ENCODE results near the gene ZBTB32. TPM values are rescaled to one million over a fixed set of nuclear protein-coding genes. Genes with fewer than 3 reads are reported as not detected.

Gene ZBTB32
- total RNA-seq, 3 donors from 2014 or later: 90.8 to 136 (median 101) TPM

DNA sequence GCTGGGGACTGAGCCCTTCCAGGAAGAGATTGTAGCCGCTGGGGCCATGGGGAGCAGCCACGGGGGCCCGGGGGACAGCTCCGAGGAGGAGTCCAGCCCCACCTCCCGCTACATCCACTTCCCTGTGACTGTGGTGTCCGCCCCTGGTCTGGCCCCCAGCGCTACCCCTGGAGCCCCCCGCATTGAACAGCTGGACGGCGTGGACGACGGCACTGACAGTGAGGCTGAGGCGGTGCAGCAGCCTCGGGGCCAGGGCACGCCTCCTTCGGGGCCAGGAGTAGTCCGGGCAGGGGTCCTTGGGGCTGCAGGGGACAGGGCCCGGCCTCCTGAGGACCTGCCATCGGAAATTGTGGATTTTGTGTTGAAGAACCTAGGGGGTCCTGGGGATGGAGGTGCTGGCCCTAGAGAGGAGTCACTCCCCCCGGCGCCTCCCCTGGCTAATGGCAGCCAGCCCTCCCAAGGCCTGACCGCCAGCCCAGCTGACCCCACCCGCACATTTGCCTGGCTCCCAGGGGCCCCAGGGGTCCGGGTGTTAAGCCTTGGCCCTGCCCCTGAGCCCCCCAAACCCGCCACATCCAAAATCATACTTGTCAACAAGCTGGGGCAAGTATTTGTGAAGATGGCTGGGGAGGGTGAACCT lies 28.3 kb downstream of the ZBTB32 start:
- Mint-ChIP-seq H3K4me3 (no peak overlapping the region), H3K27me3 (ENCODE audit: low read depth) (no peaks in the 10 kb centered on the region), H3K4me1 (ENCODE audit: low read depth) (peaks cover 5% of the 10 kb centered on the region), H3K36me3 (ENCODE audit: insufficient read depth) (peaks cover 44% of the 10 kb centered on the region), H3K9me3 (no peaks in the 10 kb centered on the region)
- ATAC-seq: no peak
- DNase-seq: no peak

DNA sequence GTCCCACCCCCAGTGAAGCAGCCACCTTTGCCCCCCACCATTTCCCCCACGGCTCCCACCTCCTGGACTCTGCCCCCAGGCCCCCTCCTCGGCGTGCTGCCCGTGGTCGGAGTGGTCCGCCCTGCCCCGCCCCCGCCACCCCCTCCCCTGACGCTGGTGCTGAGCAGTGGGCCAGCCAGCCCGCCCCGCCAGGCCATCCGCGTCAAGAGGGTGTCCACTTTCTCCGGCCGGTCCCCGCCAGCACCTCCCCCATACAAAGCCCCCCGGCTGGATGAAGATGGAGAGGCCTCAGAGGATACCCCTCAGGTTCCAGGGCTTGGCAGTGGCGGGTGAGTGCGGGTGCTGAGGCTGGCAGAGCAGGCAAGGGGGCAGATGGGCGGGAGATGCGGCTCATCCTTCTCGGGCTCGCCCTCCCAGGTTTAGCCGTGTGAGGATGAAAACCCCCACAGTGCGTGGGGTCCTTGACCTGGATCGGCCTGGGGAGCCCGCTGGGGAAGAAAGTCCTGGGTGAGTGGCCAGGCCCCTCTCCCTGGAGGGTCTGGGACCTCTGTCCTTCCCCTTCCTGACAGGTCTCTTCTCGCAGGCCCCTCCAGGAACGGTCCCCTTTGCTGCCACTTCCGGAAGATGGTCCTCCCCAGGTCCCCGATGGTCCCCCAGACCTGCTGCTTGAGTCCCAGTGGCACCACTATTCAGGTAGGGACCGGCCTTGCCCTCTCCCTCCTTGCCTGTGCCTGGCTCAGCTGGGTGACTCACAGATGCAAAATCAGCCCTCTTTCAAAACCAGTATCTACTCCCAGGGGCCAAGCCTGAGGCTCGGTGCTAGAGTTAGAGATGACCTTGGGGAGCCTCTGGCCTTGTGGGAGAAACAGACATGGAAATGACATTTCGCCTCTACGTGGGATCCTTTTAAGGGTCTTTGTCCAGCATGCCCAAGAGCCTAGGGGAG lies 29.1 kb downstream of the ZBTB32 start:
- DNase-seq: no peak
- H3K9me3 Mint-ChIP-seq: no peaks in the 10 kb centered on the region
- no peak overlapping the region for H3K4me3 Mint-ChIP-seq
- H3K4me1 Mint-ChIP-seq (ENCODE audit: low read depth): peaks cover 5% of the 10 kb centered on the region
- H3K27me3 Mint-ChIP-seq (ENCODE audit: low read depth): no peaks in the 10 kb centered on the region
- peaks cover 42% of the 10 kb centered on the region for H3K36me3 Mint-ChIP-seq (ENCODE audit: insufficient read depth)
- ATAC-seq: no peak

DNA sequence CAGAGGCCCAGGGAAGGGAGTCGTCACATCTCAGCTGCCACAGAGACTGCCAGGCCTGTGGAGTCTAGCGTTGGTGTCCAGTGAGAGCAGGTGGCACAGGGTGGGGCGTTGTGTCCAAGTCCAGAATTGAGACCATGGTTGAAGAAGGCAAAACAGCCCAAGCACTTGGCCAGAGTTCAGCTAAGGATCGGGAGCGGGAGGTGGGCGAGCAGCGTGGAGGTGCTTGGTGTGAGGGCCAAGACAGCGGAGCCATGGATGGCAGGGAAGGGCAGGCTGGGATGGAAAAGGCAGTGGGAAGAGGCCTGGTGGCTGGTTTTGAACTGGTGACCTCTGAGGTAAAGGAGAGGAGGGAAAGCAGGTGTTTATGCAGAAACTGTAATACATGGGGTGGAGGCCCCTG lies 29.9 kb downstream of the ZBTB32 start:
- Mint-ChIP-seq H3K4me1 (ENCODE audit: low read depth) (peaks cover 8% of the 10 kb centered on the region), H3K9me3 (no peaks in the 10 kb centered on the region), H3K4me3 (no peak overlapping the region), H3K36me3 (ENCODE audit: insufficient read depth) (peaks cover 43% of the 10 kb centered on the region), H3K27me3 (ENCODE audit: low read depth) (no peaks in the 10 kb centered on the region)
- ATAC-seq (no peak), DNase-seq (no peak)

DNA sequence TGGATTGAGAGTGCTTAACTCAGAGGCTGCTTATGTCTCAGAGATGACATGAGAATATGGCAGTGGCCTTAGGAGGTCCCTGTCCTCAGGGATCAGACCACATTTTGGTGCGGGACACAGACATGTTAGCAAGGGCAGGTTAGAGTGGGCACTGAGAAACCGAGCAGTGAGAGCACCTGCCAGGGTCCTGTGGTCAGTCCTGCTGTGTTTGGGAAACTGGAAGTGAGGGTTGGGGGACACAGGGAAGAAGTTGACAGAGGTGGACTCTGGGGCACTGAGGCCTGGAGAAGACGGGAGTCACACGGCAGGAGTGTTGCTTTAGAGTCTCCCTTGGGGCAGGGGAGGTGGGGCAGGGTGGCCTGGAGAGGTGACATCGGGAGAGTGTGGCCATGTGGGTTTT lies 30.5 kb downstream of the ZBTB32 start:
- H3K4me1 Mint-ChIP-seq (ENCODE audit: low read depth): peaks cover 13% of the 10 kb centered on the region
- no peak overlapping the region for H3K4me3 Mint-ChIP-seq
- no peaks in the 10 kb centered on the region for H3K9me3 Mint-ChIP-seq
- ATAC-seq: no peak
- no peak for DNase-seq
- peaks cover 43% of the 10 kb centered on the region for H3K36me3 Mint-ChIP-seq (ENCODE audit: insufficient read depth)
- no peaks in the 10 kb centered on the region for H3K27me3 Mint-ChIP-seq (ENCODE audit: low read depth)

DNA sequence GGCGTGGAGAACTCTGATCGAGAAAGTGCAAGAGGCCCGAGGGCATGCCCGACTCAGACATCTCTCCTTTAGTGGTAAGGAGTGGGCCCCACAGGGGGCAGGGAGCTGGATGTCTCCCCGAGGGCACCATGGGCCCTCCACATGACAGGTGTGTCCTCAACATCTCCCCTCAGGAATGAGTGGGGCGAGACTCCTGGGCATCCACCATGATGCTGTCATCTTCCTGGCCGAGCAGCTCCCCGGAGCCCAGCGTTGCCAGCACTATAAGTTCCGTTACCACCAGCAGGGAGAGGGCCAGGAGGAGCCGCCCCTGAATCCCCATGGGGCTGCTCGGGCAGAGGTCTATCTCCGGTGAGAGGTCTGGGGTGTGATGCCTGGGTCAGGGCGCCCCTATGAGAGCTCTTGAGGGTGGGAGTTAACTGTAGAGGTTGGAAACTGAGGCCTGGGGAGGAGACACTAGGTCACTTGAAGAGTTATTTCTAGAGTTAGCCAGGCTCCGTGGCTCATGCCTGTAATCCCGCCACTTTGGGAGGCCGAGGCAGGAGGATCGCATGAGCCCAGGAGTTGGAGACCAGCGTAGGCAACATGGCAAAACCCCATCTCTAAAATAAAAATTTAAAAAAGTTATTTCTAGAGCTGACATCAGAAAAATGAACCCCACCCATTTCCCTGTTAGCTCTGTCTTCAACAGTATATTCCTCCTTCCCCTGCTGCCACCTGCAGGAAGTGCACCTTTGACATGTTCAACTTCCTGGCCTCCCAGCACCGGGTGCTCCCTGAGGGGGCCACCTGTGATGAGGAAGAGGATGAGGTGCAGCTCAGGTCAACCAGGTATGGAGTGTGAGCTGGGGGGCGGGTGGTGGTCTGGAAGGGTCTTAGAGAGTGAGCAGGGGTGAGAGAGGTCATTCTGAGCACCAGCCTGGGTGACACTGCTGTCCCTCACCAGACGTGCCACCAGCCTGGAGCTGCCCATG lies 32.8 kb downstream of the ZBTB32 start:
- H3K9me3 Mint-ChIP-seq: no peaks in the 10 kb centered on the region
- no peak overlapping the region for H3K4me3 Mint-ChIP-seq
- DNase-seq (no peak), ATAC-seq (no peak)
- H3K27me3 Mint-ChIP-seq (ENCODE audit: low read depth): no peaks in the 10 kb centered on the region
- peaks cover 24% of the 10 kb centered on the region for H3K4me1 Mint-ChIP-seq (ENCODE audit: low read depth)
- peaks cover 28% of the 10 kb centered on the region for H3K36me3 Mint-ChIP-seq (ENCODE audit: insufficient read depth)

DNA sequence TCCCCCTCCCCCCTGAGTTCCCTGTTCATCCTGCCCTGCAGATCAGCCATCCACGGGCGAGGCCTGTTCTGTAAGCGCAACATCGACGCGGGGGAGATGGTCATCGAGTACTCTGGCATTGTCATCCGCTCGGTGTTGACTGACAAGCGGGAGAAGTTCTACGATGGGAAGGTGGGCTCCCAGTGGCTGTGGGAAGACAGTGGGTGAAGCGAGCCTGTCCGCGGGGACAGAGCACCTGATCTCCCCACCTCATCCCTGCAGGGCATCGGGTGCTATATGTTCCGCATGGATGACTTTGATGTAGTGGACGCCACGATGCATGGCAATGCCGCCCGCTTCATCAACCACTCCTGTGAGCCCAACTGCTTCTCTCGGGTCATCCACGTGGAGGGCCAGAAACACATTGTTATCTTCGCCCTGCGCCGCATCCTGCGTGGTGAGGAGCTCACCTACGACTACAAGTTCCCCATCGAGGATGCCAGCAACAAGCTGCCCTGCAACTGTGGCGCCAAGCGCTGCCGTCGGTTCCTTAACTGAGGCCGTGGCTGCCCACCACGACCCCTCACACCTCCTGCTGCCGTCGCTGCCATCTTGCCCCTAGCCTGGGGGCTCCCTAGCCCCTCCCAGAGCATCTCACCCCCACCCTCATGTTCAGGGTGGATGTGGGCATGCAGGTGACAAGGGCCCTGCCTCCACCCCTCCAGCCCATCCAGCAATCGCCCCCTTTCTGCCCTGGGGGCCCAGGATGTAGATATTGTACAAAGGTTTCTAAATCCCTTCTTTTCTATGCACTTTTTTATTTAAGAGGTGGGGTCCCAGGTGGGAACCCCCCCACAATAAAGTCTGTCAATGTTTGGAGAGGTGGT lies 33.9 kb downstream of the ZBTB32 start:
- H3K4me1 Mint-ChIP-seq (ENCODE audit: low read depth): peaks cover 34% of the 10 kb centered on the region

DNA sequence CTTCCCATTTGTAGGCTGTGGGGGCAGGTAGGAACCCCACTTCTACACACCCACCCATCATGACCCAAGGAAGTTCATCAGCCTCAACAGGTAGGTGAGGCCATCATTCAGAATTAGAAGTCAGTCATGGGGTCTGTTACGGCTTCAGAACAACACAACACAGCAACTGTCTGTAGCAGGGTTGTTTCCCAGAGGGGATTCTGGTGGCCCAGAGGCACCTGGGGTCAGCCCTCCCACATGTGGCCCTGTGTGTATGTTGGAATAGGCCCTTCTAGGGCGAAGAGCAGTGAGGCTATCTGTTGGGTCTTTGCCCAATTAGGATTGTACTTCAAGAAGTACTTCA lies 34.5 kb downstream of the ZBTB32 start:
- ATAC-seq: no peak
- Mint-ChIP-seq H3K4me3 (no peak overlapping the region), H3K4me1 (ENCODE audit: low read depth) (peaks cover 38% of the 10 kb centered on the region), H3K36me3 (ENCODE audit: insufficient read depth) (peaks cover 33% of the 10 kb centered on the region), H3K27me3 (ENCODE audit: low read depth) (no peaks in the 10 kb centered on the region), H3K9me3 (no peaks in the 10 kb centered on the region)
- DNase-seq: no peak

More for the DNA sequence above, 33.9 kb downstream of the ZBTB32 start:
- DNase-seq: no peak
- H3K4me3 Mint-ChIP-seq: no peak overlapping the region
- H3K36me3 Mint-ChIP-seq (ENCODE audit: insufficient read depth): peaks cover 34% of the 10 kb centered on the region
- ATAC-seq: no peak
- no peaks in the 10 kb centered on the region for H3K9me3 Mint-ChIP-seq
- H3K27me3 Mint-ChIP-seq (ENCODE audit: low read depth): no peaks in the 10 kb centered on the region

DNA sequence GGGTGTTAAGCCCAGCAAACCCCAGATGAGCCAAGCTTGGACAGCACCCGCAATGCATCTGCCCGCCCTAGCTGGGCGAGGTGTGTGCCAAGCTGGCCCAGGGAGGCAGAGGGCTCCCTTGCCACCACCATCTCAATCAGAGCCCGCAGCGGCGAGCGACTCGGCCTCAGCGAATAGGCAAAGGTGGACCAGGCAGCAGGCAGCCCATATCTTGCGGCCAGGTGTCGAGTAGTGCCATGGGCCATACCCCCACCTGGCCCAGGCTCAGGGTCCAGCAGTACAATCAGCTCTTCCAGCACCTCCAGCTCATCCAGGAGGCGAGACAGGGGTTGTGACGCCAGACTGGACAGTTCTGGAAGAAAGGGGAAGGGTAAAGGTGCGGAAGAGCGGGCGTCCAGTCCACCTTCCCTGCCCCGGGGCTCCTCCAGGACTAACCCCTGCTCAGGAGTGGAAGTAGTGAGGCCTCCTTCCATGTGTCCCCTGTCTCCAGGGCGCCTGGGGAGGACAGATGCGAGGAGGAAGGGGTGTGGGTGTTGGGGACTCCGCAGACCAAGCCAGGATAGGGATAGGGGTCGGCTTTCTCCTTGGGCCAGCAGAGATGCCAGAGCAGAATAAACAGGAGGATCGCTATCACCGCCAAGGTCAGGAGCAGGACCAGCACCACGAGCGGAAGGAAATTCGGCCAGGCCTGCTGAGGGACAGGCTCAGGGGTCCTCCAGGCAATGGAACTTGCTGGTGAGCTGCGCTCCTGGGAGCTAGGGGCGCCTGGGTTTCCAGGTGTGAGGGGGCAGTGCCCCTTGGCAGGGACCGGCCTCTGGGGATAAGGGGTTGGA lies 35.1 kb downstream of the ZBTB32 start:
- H3K36me3 Mint-ChIP-seq (ENCODE audit: insufficient read depth): peaks cover 28% of the 10 kb centered on the region
- no peaks in the 10 kb centered on the region for H3K9me3 Mint-ChIP-seq
- H3K4me1 Mint-ChIP-seq (ENCODE audit: low read depth): peaks cover 44% of the 10 kb centered on the region
- H3K4me3 Mint-ChIP-seq: peak overlapping the region; percentile 88
- DNase-seq (no peak), ATAC-seq (no peak)
- no peaks in the 10 kb centered on the region for H3K27me3 Mint-ChIP-seq (ENCODE audit: low read depth)

DNA sequence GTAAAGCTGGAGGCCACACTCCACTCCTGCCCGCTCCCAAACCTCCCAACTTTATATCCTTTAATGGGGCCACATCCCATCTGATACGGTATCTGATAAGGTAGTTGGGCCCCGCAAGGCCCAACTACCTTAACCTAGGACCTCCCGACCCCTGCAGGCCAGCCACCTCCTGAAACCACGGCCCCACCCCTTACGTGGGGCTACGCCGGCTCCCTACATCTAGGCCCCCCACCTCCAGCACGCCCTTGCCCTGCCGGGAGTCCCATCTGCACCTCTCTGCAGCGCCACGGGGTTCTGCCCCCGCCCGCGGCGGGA lies 35.7 kb downstream of the ZBTB32 start:
- Mint-ChIP-seq H3K4me1 (ENCODE audit: low read depth) (peaks cover 46% of the 10 kb centered on the region), H3K4me3 (peak overlapping the region; percentile 88), H3K9me3 (no peaks in the 10 kb centered on the region), H3K36me3 (ENCODE audit: insufficient read depth) (peaks cover 23% of the 10 kb centered on the region), H3K27me3 (ENCODE audit: low read depth) (no peaks in the 10 kb centered on the region)
- DNase-seq (no peak), ATAC-seq (peak; percentile 8 to 10)

DNA sequence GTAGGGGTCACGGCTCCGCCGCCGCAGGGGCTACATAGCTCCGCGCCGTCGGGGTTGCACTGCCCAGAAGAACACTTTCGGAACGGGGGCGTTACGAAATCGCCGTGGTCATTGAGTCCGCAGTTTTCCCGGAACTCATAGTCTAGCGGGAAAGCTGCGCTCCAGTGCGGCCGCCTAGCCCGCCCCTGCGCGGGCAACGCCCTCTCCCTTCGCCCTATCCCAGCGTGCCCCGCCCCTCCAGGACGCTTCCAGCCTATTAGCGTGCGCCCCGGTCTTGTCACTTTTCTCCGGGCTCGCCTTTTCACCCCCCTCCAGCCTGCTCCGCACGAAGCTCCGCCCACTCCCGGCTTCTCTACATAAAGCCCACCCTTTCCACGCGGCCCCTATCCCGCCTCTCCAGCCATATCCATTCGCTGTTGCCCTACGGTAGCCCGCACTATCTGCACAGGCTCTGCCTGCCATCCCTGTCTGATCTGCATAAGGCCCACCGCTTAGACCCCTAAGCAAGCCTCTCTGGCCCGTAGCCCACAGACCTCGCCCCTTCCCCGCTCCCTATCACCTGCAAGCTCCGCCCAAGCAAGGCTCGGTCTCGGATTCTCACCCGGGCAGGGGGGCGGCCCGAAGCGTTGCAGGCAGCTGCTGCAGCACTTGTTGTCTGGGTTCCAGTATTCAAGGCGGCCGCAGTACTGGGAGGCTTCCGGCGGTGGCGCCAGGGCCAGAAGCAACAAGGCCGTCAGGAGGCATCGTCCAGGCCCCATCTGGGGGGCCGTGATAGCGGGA lies 36.3 kb downstream of the ZBTB32 start:
- Mint-ChIP-seq H3K27me3 (ENCODE audit: low read depth) (no peaks in the 10 kb centered on the region), H3K9me3 (no peaks in the 10 kb centered on the region), H3K36me3 (ENCODE audit: insufficient read depth) (peaks cover 23% of the 10 kb centered on the region), H3K4me1 (ENCODE audit: low read depth) (peaks cover 48% of the 10 kb centered on the region), H3K4me3 (peak overlapping the region; percentile 88)
- peak; percentile 66 to 72 for ATAC-seq
- DNase-seq: peak; percentile 91

DNA sequence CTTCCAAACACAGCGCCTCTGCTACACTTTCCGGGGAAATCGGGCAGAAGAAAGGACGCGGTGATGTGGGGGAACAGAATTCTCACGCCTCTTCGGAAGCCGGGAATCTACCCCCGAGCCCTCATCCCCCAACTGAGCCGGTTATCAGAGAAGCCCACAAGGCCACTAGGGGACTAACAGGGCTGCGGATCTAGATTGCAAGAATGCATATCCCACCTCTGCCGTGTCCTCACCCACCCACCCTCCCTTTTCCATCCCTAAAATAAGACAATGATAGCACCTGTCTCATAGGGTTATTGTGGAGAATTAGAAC lies 36.8 kb downstream of the ZBTB32 start:
- H3K9me3 Mint-ChIP-seq: no peaks in the 10 kb centered on the region
- no peak for ATAC-seq
- H3K36me3 Mint-ChIP-seq (ENCODE audit: insufficient read depth): peaks cover 21% of the 10 kb centered on the region
- H3K4me1 Mint-ChIP-seq (ENCODE audit: low read depth): peaks cover 54% of the 10 kb centered on the region
- no peak for DNase-seq
- no peaks in the 10 kb centered on the region for H3K27me3 Mint-ChIP-seq (ENCODE audit: low read depth)
- peak overlapping the region; percentile 88 for H3K4me3 Mint-ChIP-seq

DNA sequence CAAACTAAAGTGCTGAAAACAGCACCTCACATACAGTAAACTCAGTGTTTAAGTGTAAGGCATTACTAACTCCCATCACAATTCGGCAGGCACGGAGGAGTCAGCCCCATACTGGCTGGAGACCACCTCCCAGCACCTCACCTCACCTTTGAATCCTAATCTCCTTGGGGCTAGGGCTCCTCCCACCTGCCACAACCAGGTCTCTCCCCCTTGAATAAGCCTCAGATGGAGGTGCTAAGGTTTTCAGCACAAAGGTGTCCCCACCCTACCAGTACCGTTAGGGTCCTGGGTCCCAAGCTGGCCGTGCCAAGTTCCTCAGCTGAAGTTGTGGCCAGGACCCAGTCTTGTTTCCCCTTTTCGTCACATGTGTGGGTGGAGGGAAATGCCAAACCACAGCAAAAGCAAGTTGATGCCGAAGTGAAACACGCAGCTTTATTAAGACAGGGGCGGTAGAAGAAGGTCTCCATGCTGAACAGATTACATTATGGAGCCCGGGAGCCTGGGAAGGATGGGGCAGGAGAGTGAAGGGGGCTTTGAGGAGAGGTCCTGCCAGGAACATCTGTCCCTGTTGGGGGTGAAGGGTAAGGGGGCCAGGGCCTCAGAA lies 37.9 kb downstream of the ZBTB32 start, which contains the start of gene IGFLR1:
Gene IGFLR1 (minus strand): TSS at position 332 of the 604 bp plus-strand sequence. CDS start 1,272 bp downstream, outside the sequence.
- Mint-ChIP-seq H3K36me3 (ENCODE audit: insufficient read depth) (peaks cover 16% of the 10 kb centered on the region), H3K27me3 (ENCODE audit: low read depth) (no peaks in the 10 kb centered on the region), H3K4me3 (peak within 1 kb of the TSS; percentile 87), H3K9me3 (no peaks in the 10 kb centered on the region), H3K4me1 (ENCODE audit: low read depth) (peaks cover 56% of the 10 kb centered on the region)
- ATAC-seq (peak; percentile 4 to 6), DNase-seq (peak; percentile 63)

Measured in activated T-cell treated with anti-CD3 and anti-CD28 coated beads, Interleukin-2, amount 50 U/mL, for 4 hours (primary cell).